K562 (cell line): ENCODE measurements around the gene GBF1. TPM values are rescaled to one million over a fixed set of nuclear protein-coding genes. Genes with fewer than 3 reads are reported as not detected.
A peak's percentile ranks its signal among the peaks of the same experiment; 100 is the strongest.

Source experiments
- ATAC-seq: fragments of 200-7000 bp; cut with Tn5 transposase; 3 replicates; pipeline ENCODE4 v1.9.1; 2020; ENCODE audit warnings: moderate library complexity
- BruUV-seq: library from RNA; stranded (reverse); fragments of 400-500 nt; replicated peaks from 2 replicates; lab custom pipeline; 2021; lab: Mats Ljungman, UMichigan
- CTCF ChIA-PET: fragments of 300-600 bp; formaldehyde crosslinking; extraction: SDS; loops from one replicate; lab custom pipeline; 2021; ENCODE audit warnings: low intra/inter-chr PET ratio; lab: Yijun Ruan, JAX
- POLR2A ChIA-PET: fragments of 300-600, 350-650 bp; sonication (Branson Sonifier 250); formaldehyde crosslinking; extraction: SDS; loops from one replicate; lab custom pipeline; 2021; ENCODE audit warnings: antibody characterized with exemption, inconsistent platforms; lab: Yijun Ruan, JAX
- DNase-seq, 4 experiments: peaks; one replicate each; pipeline versions ENCODE4 v3.0.0 to v3.0.0-alpha.2; 2011 to 2018; ENCODE audit warnings: low spot score in 3 of 4, mixed read lengths in 3 of 4; ENCODE audit errors: extremely low read depth in 1 of 4
- FAIRE-seq: peaks from 2 replicates; lab custom pipeline; 2011; peaks lifted over from hg19 to GRCh38; lab: Jason Lieb, UNC
- H2AFZ ChIP-seq: 2 replicates; pipeline ENCODE4 v1.6.0; 2011; ENCODE audit warnings: low read depth, low read length, control low read depth, inconsistent platforms
- H3K27ac ChIP-seq: fragments of 200-600 bp; 3 replicates; pipeline ENCODE4 v1.8.0; 2011; ENCODE audit warnings: low read depth, mild to moderate bottlenecking, control low read depth, inconsistent platforms, low read length, moderate library complexity, mixed read lengths; ENCODE audit errors: extremely low read depth
- H3K27me3 ChIP-seq, 2 experiments: fragments of 300-600 bp in 1 of 2; 2 replicates in 1 of 2; 3 replicates in 1 of 2; pipeline versions ENCODE4 v1.6.0 to v1.8.0; 2011; ENCODE audit warnings: inconsistent platforms in 2 of 2, low read length in 2 of 2, mild to moderate bottlenecking in 1 of 2, mixed read lengths in 1 of 2, moderate library complexity in 1 of 2; ENCODE audit not compliant: control insufficient read depth in 2 of 2, insufficient read depth in 2 of 2
- H3K36me3 ChIP-seq: fragments of 300-600 bp; 3 replicates; pipeline ENCODE4 v1.8.0; 2011; ENCODE audit warnings: mild to moderate bottlenecking, low read length, inconsistent platforms; ENCODE audit not compliant: control insufficient read depth, insufficient read depth
- H3K4me1 ChIP-seq, 2 experiments: fragments of 200-600 bp in 1 of 2; replicated peaks in 1 of 2; 2 replicates in 1 of 2; 3 replicates in 1 of 2; pipeline versions ENCODE4 v1.5.1 to v1.8.0; 2011; ENCODE audit warnings: inconsistent platforms in 2 of 2, low read length in 2 of 2, mild to moderate bottlenecking in 1 of 2, mixed read lengths in 1 of 2, moderate library complexity in 1 of 2; ENCODE audit not compliant: control insufficient read depth in 2 of 2, insufficient read depth in 2 of 2
- H3K4me2 ChIP-seq: 2 replicates; pipeline ENCODE4 v1.6.1; 2011; ENCODE audit warnings: low read length, control low read depth, inconsistent platforms, mixed read lengths; ENCODE audit not compliant: insufficient read depth
- H3K4me3 ChIP-seq: fragments of 200-600 bp; sonication (generic), shearing (Covaris generic); 2 replicates; pipeline ENCODE4 v1.5.1; 2016; ENCODE audit warnings: control low read depth, inconsistent platforms
- H3K79me2 ChIP-seq: fragments of 200-600 bp; 3 replicates; pipeline ENCODE4 v1.8.0; 2011; ENCODE audit warnings: low read length, inconsistent platforms; ENCODE audit not compliant: control insufficient read depth, insufficient read depth
- H3K9ac ChIP-seq, 2 experiments: 2 replicates each; pipeline versions ENCODE4 v1.6.0 to v1.6.1; 2011; ENCODE audit warnings: low read depth in 2 of 2, low read length in 2 of 2, control low read depth in 1 of 2, inconsistent platforms in 1 of 2, mild to moderate bottlenecking in 1 of 2, mixed read lengths in 1 of 2; ENCODE audit not compliant: insufficient read depth in 1 of 2
- H3K9me1 ChIP-seq: one replicate; pipeline ENCODE4 v1.6.0; 2011; ENCODE audit warnings: inconsistent platforms, mild to moderate bottlenecking, low read length, moderate library complexity; ENCODE audit not compliant: control insufficient read depth, insufficient read depth
- H3K9me3 ChIP-seq: replicated peaks from 2 replicates; pipeline ENCODE4 v1.5.1; 2011; ENCODE audit warnings: low read depth, low read length, inconsistent platforms; ENCODE audit not compliant: control insufficient read depth, insufficient read depth
- H4K20me1 ChIP-seq: replicated peaks from 2 replicates; pipeline ENCODE4 v1.6.1; 2011; ENCODE audit warnings: low read length, inconsistent platforms, mixed read lengths; ENCODE audit not compliant: control insufficient read depth, insufficient read depth
- AFF1 ChIP-seq, 2 experiments: fragments of 450-650 bp; IDR thresholded peaks; 2 replicates each; pipeline ENCODE4 v1.6.1; 2018; ENCODE audit warnings: mild to moderate bottlenecking in 2 of 2, low read depth in 1 of 2; ENCODE audit not compliant: partially characterized antibody in 2 of 2
- ATF7 ChIP-seq: fragments of 450-650 bp; IDR thresholded peaks from 2 replicates; pipeline ENCODE4 v1.7.1; 2014; ENCODE audit warnings: mild to moderate bottlenecking, moderate library complexity
- DIDO1 ChIP-seq: fragments of 450-650 bp; IDR thresholded peaks from 2 replicates; pipeline ENCODE4 v1.6.1; 2016; ENCODE audit warnings: low read depth, missing biosample characterization, missing genetic modification characterization
- GATAD2A ChIP-seq: fragments of 450-650 bp; IDR thresholded peaks from 2 replicates; pipeline ENCODE4 v1.6.1; 2017
- KDM4B ChIP-seq, 2 experiments: fragments of 450-650 bp in 1 of 2; sonication (generic) in 1 of 2; IDR thresholded peaks; 2 replicates each; pipeline ENCODE4 v1.6.1; 2016 to 2017; ENCODE audit warnings: borderline replicate concordance in 2 of 2, antibody characterized with exemption in 1 of 2, low read depth in 1 of 2, mild to moderate bottlenecking in 1 of 2
- NBN ChIP-seq: fragments of 450-650 bp; IDR thresholded peaks from 2 replicates; pipeline ENCODE4 v1.6.1; 2016; ENCODE audit warnings: low read depth, mild to moderate bottlenecking
- SPI1 ChIP-seq: IDR thresholded peaks from 2 replicates; pipeline ENCODE4 v1.6.1; 2011; ENCODE audit warnings: low read depth, low read length, control low read depth, borderline replicate concordance
- SRF ChIP-seq, 2 experiments: fragments of 250-450, 450-650 bp in 1 of 2; sonication (Bioruptor Pico) in 1 of 2; sonication (generic) in 1 of 2; formaldehyde crosslinking; IDR thresholded peaks; 2 replicates each; pipeline versions ENCODE4 v1.5.0 to v1.5.1; 2020 to 2022; ENCODE audit warnings: mild to moderate bottlenecking in 1 of 2, missing genetic modification reagents in 1 of 2
- SRSF9 ChIP-seq: fragments of 200-400 bp; formaldehyde crosslinking; IDR thresholded peaks from 2 replicates; pipeline ENCODE4 v1.6.1; 2017; ENCODE audit warnings: low read depth, low read length, borderline replicate concordance
- TCF7 ChIP-seq: sonication (generic); IDR thresholded peaks from 2 replicates; pipeline ENCODE4 v1.6.1; 2016; ENCODE audit warnings: antibody characterized with exemption, borderline replicate concordance
- TEAD4 ChIP-seq, 2 experiments: sonication (generic) in 1 of 2; formaldehyde crosslinking in 1 of 2; IDR thresholded peaks; 2 replicates each; pipeline versions ENCODE4 v1.6.1 to v1.8.0; 2012 to 2022; ENCODE audit warnings: borderline replicate concordance in 1 of 2, inconsistent platforms in 1 of 2, low read length in 1 of 2, mild to moderate bottlenecking in 1 of 2, missing genetic modification reagents in 1 of 2
- ZBTB7A ChIP-seq: IDR thresholded peaks from 2 replicates; pipeline ENCODE4 v1.6.1; 2011; ENCODE audit warnings: low read depth, mild to moderate bottlenecking, low read length, moderate library complexity, borderline replicate concordance; ENCODE audit not compliant: control insufficient read depth
- ZC3H8 ChIP-seq: fragments of 450-650 bp; IDR thresholded peaks from 2 replicates; pipeline ENCODE4 v1.6.1; 2017
- ZNF134 ChIP-seq: fragments of 250-450 bp; sonication (Bioruptor Pico); conservative IDR thresholded peaks from 2 replicates; pipeline ENCODE4 v1.4.0; 2020
- ZNF431 ChIP-seq: sonication (generic); formaldehyde crosslinking; IDR thresholded peaks from 2 replicates; pipeline ENCODE4 v1.8.0; 2022; ENCODE audit warnings: mild to moderate bottlenecking, missing genetic modification reagents
- ZNF77 ChIP-seq: fragments of 250-450 bp; sonication (Bioruptor Pico); IDR thresholded peaks from 2 replicates; pipeline ENCODE4 v1.5.0; 2020
- ZNF780A ChIP-seq: fragments of 250-450 bp; sonication (Bioruptor Pico); IDR thresholded peaks from 2 replicates; pipeline ENCODE4 v1.5.0; 2021; ENCODE audit warnings: mild to moderate bottlenecking
- WGBS: fragments of 100-300 bp; shearing (Covaris generic); methylation state at CpG from one replicate; pipeline ENCODE4 v1.1.6; 2016; ENCODE audit warnings: low coverage, mixed read lengths; ENCODE audit not compliant: insufficient coverage; ENCODE audit errors: missing lambda C conversion rate; 5-methylcytosine and 5-hydroxymethylcytosine counted together
- in situ Hi-C: fragments of 300-500 bp; cut with MboI; formaldehyde crosslinking; loops from 4 replicates; pipeline ENCODE4 v1.15.0; 2018; ENCODE audit warnings: inconsistent platforms, mixed read lengths
- intact Hi-C: fragments of 100-400 bp; cut with micrococcal nuclease; formaldehyde crosslinking; loops from 2 replicates; pipeline ENCODE4 v1.14.2; 2022
- polyA plus RNA-seq, 8 experiments: library from polyadenylated mRNA; depleted of rRNA in 4 of 8; stranded (reverse) in 5 of 8; unstranded in 3 of 8; fragments of >200 nt; fragmentation: Nextera tagmentation in 2 of 8; fragmentation: Illumina TruSeq in 1 of 8; extraction: Ambion mirVana in 2 of 8; extraction: Trizol in 1 of 8; gene quantifications; 2 replicates each; pipeline versions ENCODE4 v1.2.1 to v1.2.3, GENCODE V29; 2011 to 2014; ENCODE audit warnings: inconsistent platforms in 1 of 8, missing spikeins in 1 of 8
- total RNA-seq, 7 experiments: library from RNA; depleted of rRNA in 6 of 7; stranded (reverse); fragments of >200 nt in 6 of 7; fragmentation: Illumina TruSeq in 2 of 7; extraction: Trizol in 2 of 7; gene quantifications; 2 replicates each; pipeline versions ENCODE4 v1.2.1 to v1.2.3, GENCODE V29; 2011 to 2021; ENCODE audit warnings: low replicate concordance in 1 of 7

Gene GBF1
- total and polyA plus RNA-seq, 9 of the 15 experiments (the other 6 are each of a cell fraction or from before 2014, with no cell fraction given) = 0.69 to 28.0 (median 10.3) TPM

GRCh38 chr10:102231357-102232318, 13.7 kb upstream of the GBF1 start:
- POLR2A ChIA-PET = interaction anchor here (0.5 to 3.0 kb wide), 6 partner anchors 10 to 188 kb away, joined by 3 to 12 read pairs (median 3); partner anchors contain the start of genes GBF1 and PITX3
- H3K36me3 ChIP-seq = no peaks in the 10 kb centered on the region
- no peaks in the 10 kb centered on the region for H4K20me1 ChIP-seq
- peak; percentile 83 for ATAC-seq
- H3K4me3 ChIP-seq = peak overlapping the region; percentile 43
- no peaks in the 10 kb centered on the region for H3K9me1 ChIP-seq
- H3K9ac ChIP-seq = peak overlapping the region; percentile 25 to 89; a peak in 3 of 4 replicates
- H3K27me3 ChIP-seq = peaks cover 0 to 5% of the 10 kb centered on the region in 2 experiments; a peak in 1 of 5 replicates
- 17% methylated on average over 34 of the region's 76 CpGs for WGBS
- peak; percentile 86 for FAIRE-seq
- H3K79me2 ChIP-seq = no peaks in the 10 kb centered on the region
- H2AFZ ChIP-seq = peak overlapping the region; percentile 81
- peak overlapping the region; percentile 66 for H3K4me2 ChIP-seq
- CTCF ChIA-PET = interaction anchor here (3.1 kb wide), 1 partner anchor 115 kb away, joined by 26 read pairs; no protein-coding TSS in a partner anchor
- no peaks in the 10 kb centered on the region for H3K9me3 ChIP-seq
- intact Hi-C loops (loop anchor here (1.0 to 5.0 kb wide), 6 partner anchors 63 to 351 kb away; no protein-coding TSS in a partner anchor), in situ Hi-C loops (loop anchor here (25.0 kb wide), 1 partner anchor 356 kb away; no protein-coding TSS in a partner anchor)
- H3K27ac ChIP-seq = no peak overlapping the region
- no TSS peak for BruUV-seq
- DNase-seq = peak; percentile 67 to 83 (median 73)
- peaks cover 4 to 24% of the 10 kb centered on the region in 2 experiments; a peak in 4 of 5 replicates for H3K4me1 ChIP-seq
- TF ChIP-seq TEAD4 (IDR thresholded peaks at IDR 0.05; ENCODE audit: low read length) (no peak), TEAD4 (CRISPR knock-in tag; IDR thresholded peaks at IDR 0.05; ENCODE audit: borderline replicate concordance) (no peak), NBN (no peak), ZNF134 (CRISPR knock-in tag) (no peak), ZNF77 (CRISPR knock-in tag) (no peak), SRF (CRISPR knock-in tag; IDR thresholded peaks at IDR 0.05) (no peak), TCF7 (no peak), ZBTB7A (peak; percentile 67), SRSF9 (no peak), ZC3H8 (no peak), ATF7 (no peak), DIDO1 (tag) (no peak), GATAD2A (no peak), ZNF431 (CRISPR knock-in tag) (0 out of 2 replicates have a peak, but pooled peaks have one; percentile 44), SPI1 (no peak), KDM4B (IDR thresholded peaks at IDR 0.05; ENCODE audit: borderline replicate concordance in 2 of 2, low read depth in 1 of 2) (no peak), ZNF780A (CRISPR knock-in tag) (no peak), AFF1 (IDR thresholded peaks at IDR 0.05; ENCODE audit: low read depth in 1 of 2, partially characterized antibody in 2 of 2) (no peak)
